ENCODE data around the gene TPM2.

TPM2 gene

GRCh38 chr9:35658137-35658967, 31.4 kb downstream of the TPM2 start, which contains the start of gene CCDC107:
Gene CCDC107 (plus strand): TSS chr9:35658292. CDS start chr9:35658380, 88 bp downstream.
- Histone ChIP-seq H3K36me3 (ENCODE audit: insufficient read depth, low read length) (peaks cover 26% of the 10 kb centered on the region), H3K4me1 (ENCODE audit: insufficient read depth, low read length) (peaks cover 13% of the 10 kb centered on the region), H2AFZ (ENCODE audit: low read depth, low read length) (peak within 1 kb of the TSS; percentile 56), H3K27me3 (ENCODE audit: insufficient read depth, low read length) (no peaks in the 10 kb centered on the region), H3K4me3 (ENCODE audit: low read length) (peak within 1 kb of the TSS; percentile 86), H3K9me3 (ENCODE audit: low read length) (no peaks in the 10 kb centered on the region)

GRCh38 chr9:35657546-35658136, 32.1 kb downstream of the TPM2 start, which contains the start of gene RMRP:
Gene RMRP (minus strand): TSS chr9:35658019.
- H3K36me3 ChIP-seq (ENCODE audit: insufficient read depth, low read length) = peaks cover 21% of the 10 kb centered on the region
- peaks cover 13% of the 10 kb centered on the region for H3K4me1 ChIP-seq (ENCODE audit: insufficient read depth, low read length)
- H2AFZ ChIP-seq (ENCODE audit: low read depth, low read length) = peak within 1 kb of the TSS; percentile 56
- no peaks in the 10 kb centered on the region for H3K27me3 ChIP-seq (ENCODE audit: insufficient read depth, low read length)
- H3K9me3 ChIP-seq (ENCODE audit: low read length) = no peaks in the 10 kb centered on the region
- H3K4me3 ChIP-seq (ENCODE audit: low read length) = peak within 1 kb of the TSS; percentile 86

GRCh38 chr9:35656831-35657545, 32.7 kb downstream of the TPM2 start:
- Histone ChIP-seq H3K27me3 (ENCODE audit: insufficient read depth, low read length) (no peaks in the 10 kb centered on the region), H2AFZ (ENCODE audit: low read depth, low read length) (peak overlapping the region; percentile 56), H3K4me1 (ENCODE audit: insufficient read depth, low read length) (peaks cover 13% of the 10 kb centered on the region), H3K4me3 (ENCODE audit: low read length) (peak overlapping the region; percentile 48), H3K9me3 (ENCODE audit: low read length) (no peaks in the 10 kb centered on the region), H3K36me3 (ENCODE audit: insufficient read depth, low read length) (peaks cover 20% of the 10 kb centered on the region)

GRCh38 chr9:35656348-35656747, 33.4 kb downstream of the TPM2 start:
- Histone ChIP-seq H3K36me3 (ENCODE audit: insufficient read depth, low read length) (peaks cover 14% of the 10 kb centered on the region), H2AFZ (ENCODE audit: low read depth, low read length) (no peak overlapping the region), H3K4me3 (ENCODE audit: low read length) (no peak overlapping the region), H3K4me1 (ENCODE audit: insufficient read depth, low read length) (peaks cover 13% of the 10 kb centered on the region), H3K27me3 (ENCODE audit: insufficient read depth, low read length) (no peaks in the 10 kb centered on the region), H3K9me3 (ENCODE audit: low read length) (no peaks in the 10 kb centered on the region)

- H3K27me3 ChIP-seq (ENCODE audit: insufficient read depth, low read length) = no peaks in the 10 kb centered on the region
- no peak overlapping the region for H2AFZ ChIP-seq (ENCODE audit: low read depth, low read length)
- H3K36me3 ChIP-seq (ENCODE audit: insufficient read depth, low read length) = no peaks in the 10 kb centered on the region
- no peaks in the 10 kb centered on the region for H3K9me3 ChIP-seq (ENCODE audit: low read length)
- H3K4me1 ChIP-seq (ENCODE audit: insufficient read depth, low read length) = peaks cover 4% of the 10 kb centered on the region
- no peak overlapping the region for H3K4me3 ChIP-seq (ENCODE audit: low read length)
Measured at GRCh38 chr9:35653611-35654010, 36.1 kb downstream of the TPM2 start.

GRCh38 chr9:35652829-35653209, 36.9 kb downstream of the TPM2 start:
- H2AFZ ChIP-seq (ENCODE audit: low read depth, low read length) = no peak overlapping the region
- H3K4me3 ChIP-seq (ENCODE audit: low read length) = no peak overlapping the region
- no peaks in the 10 kb centered on the region for H3K36me3 ChIP-seq (ENCODE audit: insufficient read depth, low read length)
- no peaks in the 10 kb centered on the region for H3K27me3 ChIP-seq (ENCODE audit: insufficient read depth, low read length)
- no peaks in the 10 kb centered on the region for H3K9me3 ChIP-seq (ENCODE audit: low read length)
- peaks cover 4% of the 10 kb centered on the region for H3K4me1 ChIP-seq (ENCODE audit: insufficient read depth, low read length)

GRCh38 chr9:35651956-35652828, 37.5 kb downstream of the TPM2 start:
- peaks cover 7% of the 10 kb centered on the region for H3K4me1 ChIP-seq (ENCODE audit: insufficient read depth, low read length)
- no peaks in the 10 kb centered on the region for H3K27me3 ChIP-seq (ENCODE audit: insufficient read depth, low read length)
- no peaks in the 10 kb centered on the region for H3K9me3 ChIP-seq (ENCODE audit: low read length)
- H2AFZ ChIP-seq (ENCODE audit: low read depth, low read length) = no peak overlapping the region
- H3K4me3 ChIP-seq (ENCODE audit: low read length) = no peak overlapping the region
- H3K36me3 ChIP-seq (ENCODE audit: insufficient read depth, low read length) = no peaks in the 10 kb centered on the region

GRCh38 chr9:35650341-35651158, 39.2 kb downstream of the TPM2 start, which contains the start of gene SIT1:
Gene SIT1 (minus strand): TSS chr9:35650931. CDS start chr9:35650853, 78 bp downstream.
- Histone ChIP-seq H3K9me3 (ENCODE audit: low read length) (no peaks in the 10 kb centered on the region), H3K4me3 (ENCODE audit: low read length) (no peak within 1 kb of the TSS), H3K36me3 (ENCODE audit: insufficient read depth, low read length) (no peaks in the 10 kb centered on the region), H3K4me1 (ENCODE audit: insufficient read depth, low read length) (peaks cover 10% of the 10 kb centered on the region), H3K27me3 (ENCODE audit: insufficient read depth, low read length) (no peaks in the 10 kb centered on the region), H2AFZ (ENCODE audit: low read depth, low read length) (no peak within 1 kb of the TSS)

GRCh38 chr9:35649431-35650340, 40.0 kb downstream of the TPM2 start:
- Histone ChIP-seq H3K27me3 (ENCODE audit: insufficient read depth, low read length) (no peaks in the 10 kb centered on the region), H3K4me1 (ENCODE audit: insufficient read depth, low read length) (peaks cover 10% of the 10 kb centered on the region), H3K4me3 (ENCODE audit: low read length) (no peak overlapping the region)

GRCh38 chr9:35646533-35647265, 43.0 kb downstream of the TPM2 start:
- Histone ChIP-seq H3K4me1 (ENCODE audit: insufficient read depth, low read length) (peaks cover 10% of the 10 kb centered on the region), H3K9me3 (ENCODE audit: low read length) (no peaks in the 10 kb centered on the region), H3K36me3 (ENCODE audit: insufficient read depth, low read length) (no peaks in the 10 kb centered on the region), H2AFZ (ENCODE audit: low read depth, low read length) (peak overlapping the region; percentile 97), H3K4me3 (ENCODE audit: low read length) (peak overlapping the region; percentile 77), H3K27me3 (ENCODE audit: insufficient read depth, low read length) (no peaks in the 10 kb centered on the region)

More at GRCh38 chr9:35649431-35650340, 40.0 kb downstream of the TPM2 start:
- Histone ChIP-seq H3K9me3 (ENCODE audit: low read length) (no peaks in the 10 kb centered on the region), H3K36me3 (ENCODE audit: insufficient read depth, low read length) (no peaks in the 10 kb centered on the region), H2AFZ (ENCODE audit: low read depth, low read length) (no peak overlapping the region)

- Histone ChIP-seq H3K36me3 (ENCODE audit: insufficient read depth, low read length) (no peaks in the 10 kb centered on the region), H2AFZ (ENCODE audit: low read depth, low read length) (peak overlapping the region; percentile 97), H3K27me3 (ENCODE audit: insufficient read depth, low read length) (no peaks in the 10 kb centered on the region), H3K4me3 (ENCODE audit: low read length) (peak overlapping the region; percentile 77), H3K4me1 (ENCODE audit: insufficient read depth, low read length) (peaks cover 10% of the 10 kb centered on the region), H3K9me3 (ENCODE audit: low read length) (no peaks in the 10 kb centered on the region)
Measured at GRCh38 chr9:35646153-35646532, 43.6 kb downstream of the TPM2 start.
